GM18519 (cell line): Measurements from ENCODE around the gene YWHAG.

ENCODE experiments used
- ATAC-seq: cut with Tn5 transposase; IDR thresholded peaks from one replicate; pipeline ENCODE4 v1.9.1; 2021; ENCODE audit warnings: mild to moderate bottlenecking, moderate library complexity; ENCODE audit not compliant: unreplicated experiment, low FRiP score

Gene YWHAG

GRCh38 chr7:76278540-76278939 is 80.3 kb downstream of the YWHAG start:
- no peak for ATAC-seq
